Fibroblast of lung (primary cell): ENCODE data around the gene ORAI1.

Experiments used
- EZH2 ChIP-seq: IDR thresholded peaks from 2 replicates; pipeline ENCODE4 v1.5.1; 2012; ENCODE audit warnings: low read length, control low read depth, mild to moderate bottlenecking; ENCODE audit errors: missing control alignments
- TF ChIP-seq, protein P1 (sequence below), 2 donors: IDR thresholded peaks in 1 of 2; conservative IDR thresholded peaks in 1 of 2; 1 replicate in 1 of 2; 2 replicates in 1 of 2; pipeline ENCODE4 v1.5.1; 2011 to 2012; ENCODE audit warnings: low read length in 2 of 2, control low read depth in 1 of 2, inconsistent platforms in 1 of 2, low read depth in 1 of 2, mild to moderate bottlenecking in 1 of 2

GRCh38 chr12:121632069-121632970 lies 6.0 kb downstream of the ORAI1 start:
- TF ChIP-seq EZH2: no peak
- TF ChIP-seq, protein P1, sequence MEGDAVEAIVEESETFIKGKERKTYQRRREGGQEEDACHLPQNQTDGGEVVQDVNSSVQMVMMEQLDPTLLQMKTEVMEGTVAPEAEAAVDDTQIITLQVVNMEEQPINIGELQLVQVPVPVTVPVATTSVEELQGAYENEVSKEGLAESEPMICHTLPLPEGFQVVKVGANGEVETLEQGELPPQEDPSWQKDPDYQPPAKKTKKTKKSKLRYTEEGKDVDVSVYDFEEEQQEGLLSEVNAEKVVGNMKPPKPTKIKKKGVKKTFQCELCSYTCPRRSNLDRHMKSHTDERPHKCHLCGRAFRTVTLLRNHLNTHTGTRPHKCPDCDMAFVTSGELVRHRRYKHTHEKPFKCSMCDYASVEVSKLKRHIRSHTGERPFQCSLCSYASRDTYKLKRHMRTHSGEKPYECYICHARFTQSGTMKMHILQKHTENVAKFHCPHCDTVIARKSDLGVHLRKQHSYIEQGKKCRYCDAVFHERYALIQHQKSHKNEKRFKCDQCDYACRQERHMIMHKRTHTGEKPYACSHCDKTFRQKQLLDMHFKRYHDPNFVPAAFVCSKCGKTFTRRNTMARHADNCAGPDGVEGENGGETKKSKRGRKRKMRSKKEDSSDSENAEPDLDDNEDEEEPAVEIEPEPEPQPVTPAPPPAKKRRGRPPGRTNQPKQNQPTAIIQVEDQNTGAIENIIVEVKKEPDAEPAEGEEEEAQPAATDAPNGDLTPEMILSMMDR (conservative IDR thresholded peaks at IDR 0.05 in 1 of 2, IDR thresholded peaks at IDR 0.05 in 1 of 2; ENCODE audit: low read depth in 1 of 2, low read length in 2 of 2): no peak
